Uterus (tissue), 4 donors: ENCODE results near the gene ABCB8. TPM values are rescaled to one million over a fixed set of nuclear protein-coding genes. Genes with fewer than 3 reads are reported as not detected.
A peak's percentile ranks its signal among the peaks of the same experiment; 100 is the strongest.

Source experiments
- DNase-seq, 2 donors: peaks; one replicate each; pipeline ENCODE4 v3.0.0-alpha.2; 2019 to 2020
- H3K27ac ChIP-seq, 2 donors: fragments of 200-600 bp; sonication (generic); 1 replicate in 1 of 2; 2 replicates in 1 of 2; pipeline ENCODE4 v1.5.1; 2016 to 2018
- H3K27me3 ChIP-seq, 2 donors: fragments of 200-600 bp; sonication (generic); one replicate each; pipeline ENCODE4 v1.5.1; 2018 to 2019; ENCODE audit warnings: control low read depth in 1 of 2
- H3K36me3 ChIP-seq, 2 donors: fragments of 200-600 bp; sonication (generic); one replicate each; pipeline ENCODE4 v1.5.1; 2019; ENCODE audit warnings: control low read depth in 1 of 2
- H3K4me1 ChIP-seq, 2 donors: fragments of 200-600 bp; sonication (generic); one replicate each; pipeline ENCODE4 v1.5.1; 2018 to 2019; ENCODE audit warnings: control low read depth in 1 of 2
- H3K4me3 ChIP-seq, 2 donors: fragments of 200-600 bp; sonication (generic); 1 replicate in 1 of 2; 2 replicates in 1 of 2; pipeline ENCODE4 v1.5.1; 2018 to 2019; ENCODE audit warnings: mild to moderate bottlenecking in 1 of 2
- H3K9me3 ChIP-seq, 2 donors: fragments of 200-600 bp; sonication (generic); one replicate each; pipeline ENCODE4 v1.5.1; 2019; ENCODE audit warnings: control low read depth in 1 of 2
- POLR2A ChIP-seq, 2 donors: fragments of 450-650 bp; IDR thresholded peaks; one replicate each; pipeline ENCODE4 v1.6.1; 2016; ENCODE audit warnings: antibody characterized with exemption in 2 of 2, mild to moderate bottlenecking in 1 of 2, moderate library complexity in 1 of 2
- intact Hi-C: fragments of 100-400 bp; cut with DNase I; formaldehyde crosslinking; loops from one replicate; pipeline ENCODE4 v1.15.1; 2023; ENCODE audit warnings: low total_unique reads
- total RNA-seq, 4 donors: library from RNA; depleted of rRNA in 3 of 4; stranded (reverse); fragments of >200 nt in 3 of 4; gene quantifications; one replicate each; pipeline versions ENCODE4 v1.1.0 to v1.2.4, GENCODE V29; 2014 to 2023
- TF ChIP-seq, protein P1 (sequence below), 4 experiments: fragments of 200-600 bp in 2 of 4; fragments of 450-650 bp in 2 of 4; sonication (generic) in 2 of 4; IDR thresholded peaks; one replicate each; pipeline ENCODE4 v1.5.1; 2016 to 2019; ENCODE audit warnings: antibody characterized with exemption in 4 of 4, mild to moderate bottlenecking in 2 of 4, moderate library complexity in 1 of 4
- donor health status: DM: yes; HTN: yes; CAD: no.

The ABCB8 gene
- total RNA-seq, 4 donors from 2014 or later: 18.7 to 54.3 (median 26.0) TPM

DNA sequence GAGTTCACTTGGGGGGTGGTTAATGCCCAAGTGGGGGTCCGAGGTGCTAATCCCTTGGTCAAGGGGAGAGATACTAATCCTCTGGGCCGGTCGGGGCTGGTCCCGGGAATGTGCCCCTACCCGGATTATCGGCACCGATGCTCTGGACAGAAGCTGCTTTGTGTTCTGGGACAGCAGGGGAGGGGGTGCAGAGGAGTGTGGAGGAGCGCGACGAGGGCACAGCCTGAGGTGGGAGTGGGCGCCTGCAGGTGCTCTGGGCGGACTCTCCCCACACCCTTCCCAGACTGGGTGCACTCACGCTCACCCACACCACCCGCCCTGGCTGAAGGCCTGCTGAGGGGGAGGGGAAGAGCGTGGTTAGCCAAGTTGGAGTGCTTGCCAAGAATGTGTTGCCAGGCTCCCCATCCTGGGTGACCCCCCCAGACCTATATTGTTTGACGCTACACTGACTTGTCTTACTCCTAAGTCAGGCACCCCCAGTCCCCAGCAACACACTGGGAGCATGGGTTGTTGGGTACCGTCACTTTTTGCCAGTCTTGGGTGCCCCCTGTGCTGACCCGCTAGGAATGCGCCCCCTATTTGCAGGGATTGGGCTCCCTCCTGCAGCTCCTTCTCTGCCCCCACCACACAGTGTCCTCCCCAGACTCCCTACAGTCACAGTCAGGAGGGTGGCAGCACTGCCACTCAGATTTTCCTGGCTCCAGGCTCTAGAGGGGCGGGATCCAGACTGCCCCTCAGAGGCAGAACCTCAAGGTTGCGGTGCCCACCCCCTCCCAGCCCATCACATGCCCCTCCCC lies 32.4 kb downstream of the ABCB8 start:
- Histone ChIP-seq H3K27me3 (no peaks in the 10 kb centered on the region), H3K27ac (peak overlapping the region; percentile 98 to 99), H3K4me1 (peaks cover 0 to 33% of the 10 kb centered on the region in 2 donors), H3K36me3 (no peaks in the 10 kb centered on the region), H3K9me3 (no peaks in the 10 kb centered on the region), H3K4me3 (peak overlapping the region; percentile 71 to 82)
- peak; percentile 47 to 53 for DNase-seq
- intact Hi-C loops: no loop called here
- TF ChIP-seq, protein P1, sequence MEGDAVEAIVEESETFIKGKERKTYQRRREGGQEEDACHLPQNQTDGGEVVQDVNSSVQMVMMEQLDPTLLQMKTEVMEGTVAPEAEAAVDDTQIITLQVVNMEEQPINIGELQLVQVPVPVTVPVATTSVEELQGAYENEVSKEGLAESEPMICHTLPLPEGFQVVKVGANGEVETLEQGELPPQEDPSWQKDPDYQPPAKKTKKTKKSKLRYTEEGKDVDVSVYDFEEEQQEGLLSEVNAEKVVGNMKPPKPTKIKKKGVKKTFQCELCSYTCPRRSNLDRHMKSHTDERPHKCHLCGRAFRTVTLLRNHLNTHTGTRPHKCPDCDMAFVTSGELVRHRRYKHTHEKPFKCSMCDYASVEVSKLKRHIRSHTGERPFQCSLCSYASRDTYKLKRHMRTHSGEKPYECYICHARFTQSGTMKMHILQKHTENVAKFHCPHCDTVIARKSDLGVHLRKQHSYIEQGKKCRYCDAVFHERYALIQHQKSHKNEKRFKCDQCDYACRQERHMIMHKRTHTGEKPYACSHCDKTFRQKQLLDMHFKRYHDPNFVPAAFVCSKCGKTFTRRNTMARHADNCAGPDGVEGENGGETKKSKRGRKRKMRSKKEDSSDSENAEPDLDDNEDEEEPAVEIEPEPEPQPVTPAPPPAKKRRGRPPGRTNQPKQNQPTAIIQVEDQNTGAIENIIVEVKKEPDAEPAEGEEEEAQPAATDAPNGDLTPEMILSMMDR (IDR thresholded peaks at IDR 0.05): no peak
- no peak for TF ChIP-seq POLR2A (IDR thresholded peaks at IDR 0.05)

- intact Hi-C loops: no loop called here
- TF ChIP-seq, protein P1 (IDR thresholded peaks at IDR 0.05): no peak
- no peak for TF ChIP-seq POLR2A (IDR thresholded peaks at IDR 0.05)
Measured at GRCh38 chr7:151061213-151062110, 33.2 kb downstream of the ABCB8 start.

GRCh38 chr7:151062111-151062398 lies 33.8 kb downstream of the ABCB8 start:
- H3K27ac ChIP-seq: peak overlapping the region; percentile 98 to 99
- H3K36me3 ChIP-seq: no peaks in the 10 kb centered on the region
- H3K4me1 ChIP-seq: peaks cover 0 to 29% of the 10 kb centered on the region in 2 donors
- intact Hi-C loops: no loop called here
- no peaks in the 10 kb centered on the region for H3K9me3 ChIP-seq
- no peak for DNase-seq
- H3K27me3 ChIP-seq: no peaks in the 10 kb centered on the region
- TF ChIP-seq POLR2A (IDR thresholded peaks at IDR 0.05): no peak
- TF ChIP-seq, protein P1 (IDR thresholded peaks at IDR 0.05): no peak
- no peak overlapping the region for H3K4me3 ChIP-seq

More at GRCh38 chr7:151061213-151062110, 33.2 kb downstream of the ABCB8 start:
- Histone ChIP-seq H3K4me1 (peaks cover 0 to 33% of the 10 kb centered on the region in 2 donors), H3K4me3 (peak overlapping the region in 1 of 2 donors; percentile 71), H3K27me3 (no peaks in the 10 kb centered on the region), H3K27ac (peak overlapping the region; percentile 98 to 99), H3K9me3 (no peaks in the 10 kb centered on the region), H3K36me3 (no peaks in the 10 kb centered on the region)
- DNase-seq: peak in 1 of 2 donors; percentile 39

DNA sequence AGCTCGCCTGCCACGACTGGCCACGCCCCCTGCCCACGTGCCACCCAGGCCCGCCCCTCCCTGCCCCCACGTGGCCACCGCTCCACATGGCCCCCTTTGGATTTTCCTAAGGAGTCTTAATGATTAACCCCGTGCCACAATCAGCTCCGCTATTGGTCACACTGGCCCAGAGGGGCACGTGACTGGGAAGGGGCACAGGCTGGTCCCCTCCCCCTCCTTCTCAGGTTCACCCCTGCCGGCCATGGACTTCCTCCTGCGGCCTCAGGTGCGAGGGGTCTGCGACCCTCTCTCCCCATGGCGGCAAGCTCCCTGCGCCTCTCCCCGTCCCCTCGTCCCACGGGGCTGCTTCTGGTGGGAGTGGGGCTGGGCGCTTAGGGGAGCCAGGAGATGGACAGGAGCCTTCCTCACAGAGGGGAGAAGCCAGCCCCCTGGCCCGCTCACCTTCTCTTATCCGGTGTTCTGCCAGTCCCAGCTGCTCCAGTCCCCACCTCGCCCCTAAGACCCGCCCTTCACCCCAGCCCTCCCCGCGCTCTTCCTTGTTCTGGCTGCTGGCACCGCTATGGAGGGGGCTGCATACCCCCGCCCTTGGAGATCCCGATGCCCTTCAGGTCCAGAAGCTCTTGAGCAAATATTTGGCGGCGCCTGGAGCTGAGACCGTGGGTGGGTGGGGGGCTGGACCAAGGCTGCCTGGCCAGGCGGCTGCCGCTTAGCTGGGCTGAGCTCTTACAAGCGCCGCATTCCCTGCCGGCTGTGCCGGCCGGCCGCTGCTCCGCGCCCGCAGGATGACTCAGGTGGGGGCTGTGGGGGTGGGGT lies 34.4 kb downstream of the ABCB8 start:
- Histone ChIP-seq H3K27ac (peak overlapping the region; percentile 98 to 99), H3K9me3 (no peaks in the 10 kb centered on the region), H3K4me3 (peak overlapping the region in 1 of 2 donors; percentile 24), H3K27me3 (no peaks in the 10 kb centered on the region), H3K4me1 (peaks cover 0 to 24% of the 10 kb centered on the region in 2 donors), H3K36me3 (no peaks in the 10 kb centered on the region)
- intact Hi-C loops: no loop called here
- TF ChIP-seq, protein P1 (IDR thresholded peaks at IDR 0.05): no peak
- no peak for TF ChIP-seq POLR2A (IDR thresholded peaks at IDR 0.05)
- peak; percentile 47 to 62 for DNase-seq
